ENCODE data around the gene OTOF. TPM values are rescaled to one million over a fixed set of nuclear protein-coding genes. Genes with fewer than 3 reads are reported as not detected.

OTOF gene
- total and polyA plus RNA-seq, 2 of the 4 experiments (the other 2 are of a cell fraction): 0.03 TPM; not detected in 1

- in situ Hi-C loops (cut with MboI; ENCODE audit: low sequenced_read_pairs): no loop called here
- no peak overlapping the region for H2BK20ac ChIP-seq (ENCODE audit: low read depth, low read length)
- no CpG with 5 or more reads among the region's 6 CpGs for WGBS, 2 experiments (ENCODE audit: extremely low coverage in 2 of 2, insufficient read length in 1 of 2)
Measured at GRCh38 chr2:26411419-26411818, 66.5 kb downstream of the OTOF start.

More at GRCh38 chr2:26411419-26411818, 66.5 kb downstream of the OTOF start:
- BruUV-seq (replicated peaks): no TSS peak
- no peaks in the 10 kb centered on the region for H3K4me1 ChIP-seq (ENCODE audit: control insufficient read depth, insufficient read depth, low read length)
- H3K27ac ChIP-seq (ENCODE audit: insufficient read depth, low read length): no peak overlapping the region
- no peak overlapping the region for H3K23ac ChIP-seq (ENCODE audit: low read depth, low read length)
- H3K79me1 ChIP-seq (ENCODE audit: low read depth in 1 of 2, low read length in 2 of 2): no peaks in the 10 kb centered on the region
- no peak overlapping the region for H2AK5ac ChIP-seq (ENCODE audit: low read depth, low read length)
- H2BK5ac ChIP-seq (ENCODE audit: low read depth, low read length, poor library complexity, severe bottlenecking): no peak overlapping the region
- H3K9me3 ChIP-seq (ENCODE audit: control insufficient read depth, insufficient read depth, low read length): no peaks in the 10 kb centered on the region
- TF ChIP-seq RFX5 (IDR thresholded peaks at IDR 0.05; ENCODE audit: low read depth, low read length): no peak
- TF ChIP-seq FOS (IDR thresholded peaks at IDR 0.05; ENCODE audit: low read depth, low read length): no peak
- TF ChIP-seq CEBPB (IDR thresholded peaks at IDR 0.05; ENCODE audit: low read depth, low read length): no peak
- TF ChIP-seq MAZ (IDR thresholded peaks at IDR 0.05; ENCODE audit: borderline replicate concordance, low read depth, low read length): no peak
- no peak for TF ChIP-seq CHD1 (IDR thresholded peaks at IDR 0.05; ENCODE audit: low read depth, low read length)
- TF ChIP-seq MXI1 (IDR thresholded peaks at IDR 0.05; ENCODE audit: borderline replicate concordance, low read depth, low read length): no peak
- no peak for TF ChIP-seq MAFK (IDR thresholded peaks at IDR 0.05; ENCODE audit: low read depth, low read length)
- no peak for TF ChIP-seq NFE2L2 (IDR thresholded peaks at IDR 0.05; ENCODE audit: low read depth, low read length)
- TF ChIP-seq RCOR1 (IDR thresholded peaks at IDR 0.05; ENCODE audit: insufficient replicate concordance, low read length): no peak
- no peak for TF ChIP-seq POLR2A (IDR thresholded peaks at IDR 0.05; ENCODE audit: low read depth, low read length)
- TF ChIP-seq CTCF (conservative IDR thresholded peaks at IDR 0.05; ENCODE audit: low read depth, low read length): no peak
- no peak for TF ChIP-seq SMC3 (IDR thresholded peaks at IDR 0.05; ENCODE audit: low read depth, low read length)
- no peak for TF ChIP-seq BHLHE40 (IDR thresholded peaks at IDR 0.05; ENCODE audit: low read depth, low read length)
- TF ChIP-seq RAD21 (IDR thresholded peaks at IDR 0.05; ENCODE audit: low read length): no peak
- TF ChIP-seq ELK1 (IDR thresholded peaks at IDR 0.05; ENCODE audit: borderline replicate concordance, low read depth, low read length): no peak
- no peak for TF ChIP-seq USF2 (IDR thresholded peaks at IDR 0.05; ENCODE audit: low read depth, low read length)
- H3K4ac ChIP-seq (ENCODE audit: low read depth, low read length): no peak overlapping the region
- no peak overlapping the region for H2AK9ac ChIP-seq (replicated peaks; ENCODE audit: low read depth, low read length, poor library complexity)
- H2BK120ac ChIP-seq (ENCODE audit: low read depth, low read length): no peak overlapping the region
- no peaks in the 10 kb centered on the region for H4K20me1 ChIP-seq (ENCODE audit: insufficient read depth, low read length)
- H3K9ac ChIP-seq (ENCODE audit: low read depth, low read length): no peak overlapping the region
- intact Hi-C loops (cut with micrococcal nuclease) (no loop called here), dilution Hi-C loops (cut with HindIII; ENCODE audit: low sequenced_read_pairs, unreplicated experiment) (no loop called here)
- peaks cover 14% of the 10 kb centered on the region for H3K27me3 ChIP-seq (ENCODE audit: control insufficient read depth, insufficient read depth, low read length)
- ATAC-seq (ENCODE audit: low read depth): no peak
- H3K36me3 ChIP-seq (ENCODE audit: control insufficient read depth, insufficient read depth, low read length): no peaks in the 10 kb centered on the region
- no peak overlapping the region for H3K4me2 ChIP-seq (ENCODE audit: low read depth, low read length)
- H3K56ac ChIP-seq (ENCODE audit: extremely low read depth, insufficient read depth, low read length): no peak overlapping the region
- H3K4me3 ChIP-seq (ENCODE audit: insufficient read depth, low read depth, low read length): no peak overlapping the region
- H2BK15ac ChIP-seq (ENCODE audit: low read depth, low read length): no peak overlapping the region
- H3K14ac ChIP-seq (replicated peaks; ENCODE audit: low read depth, low read length): no peak overlapping the region
- H2AFZ ChIP-seq (replicated peaks; ENCODE audit: low read length, poor library complexity): no peak overlapping the region
- no peak overlapping the region for H4K5ac ChIP-seq (ENCODE audit: low read depth, low read length)
- no peak overlapping the region for H4K91ac ChIP-seq (ENCODE audit: insufficient read depth, low read depth, low read length)
- H3K18ac ChIP-seq (ENCODE audit: low read depth, low read length): no peak overlapping the region
- no peak for DNase-seq
- H3K9me1 ChIP-seq (ENCODE audit: insufficient read depth, low read length): no peaks in the 10 kb centered on the region
- POLR2A ChIA-PET (ENCODE audit: unreplicated experiment): no interaction called here
- CTCF ChIA-PET: no interaction called here
- H4K8ac ChIP-seq (ENCODE audit: low read depth in 2 of 2, low read length in 2 of 2): no peak overlapping the region
